ENCODE results near the gene ALKAL2.

- no peak for TF ChIP-seq CTCF (conservative IDR thresholded peaks at IDR 0.05 in 1 of 2, IDR thresholded peaks at IDR 0.05 in 1 of 2; ENCODE audit: low read depth in 1 of 2, low read length in 2 of 2)
- TF ChIP-seq EZH2 (IDR thresholded peaks at IDR 0.05; ENCODE audit: low read length, missing control alignments) = no peak
These were observed 33.6 kb downstream of the ALKAL2 start for GRCh38 chr2:254241-254640.
